Skeletal muscle tissue (tissue), 4 donors: ENCODE measurements around the gene NTRK3. TPM values are rescaled to one million over a fixed set of nuclear protein-coding genes. Genes with fewer than 3 reads are reported as not detected.

Source experiments
- H3K27ac ChIP-seq: one replicate; pipeline ENCODE4 v1.7.0; 2013; ENCODE audit warnings: mild to moderate bottlenecking, low read depth, low read length, inconsistent platforms
- H3K27me3 ChIP-seq, 3 donors: one replicate each; pipeline ENCODE4 v1.7.0; 2013; ENCODE audit warnings: low read length in 3 of 3; ENCODE audit not compliant: control insufficient read depth in 3 of 3, insufficient read depth in 3 of 3
- H3K36me3 ChIP-seq, 3 donors: one replicate each; pipeline ENCODE4 v1.7.0; 2013; ENCODE audit warnings: low read length in 3 of 3; ENCODE audit not compliant: control insufficient read depth in 3 of 3, insufficient read depth in 3 of 3
- H3K4me1 ChIP-seq, 3 donors: one replicate each; pipeline ENCODE4 v1.7.0; 2013; ENCODE audit warnings: low read length in 3 of 3, mild to moderate bottlenecking in 3 of 3; ENCODE audit not compliant: control insufficient read depth in 3 of 3, insufficient read depth in 3 of 3
- H3K4me3 ChIP-seq, 3 donors: one replicate each; pipeline ENCODE4 v1.7.0; 2013; ENCODE audit warnings: low read length in 3 of 3
- H3K9ac ChIP-seq, 3 donors: one replicate each; pipeline ENCODE4 v1.7.0; 2013; ENCODE audit warnings: low read length in 3 of 3, mild to moderate bottlenecking in 3 of 3, moderate library complexity in 2 of 3, low read depth in 1 of 3
- H3K9me3 ChIP-seq, 3 donors: one replicate each; pipeline ENCODE4 v1.7.0; 2013; ENCODE audit warnings: low read length in 3 of 3; ENCODE audit not compliant: control insufficient read depth in 3 of 3
- total RNA-seq: library from RNA; depleted of rRNA; stranded (reverse); fragments of >200 nt; gene quantifications from one replicate; pipeline ENCODE4 v1.2.3, GENCODE V29; 2014
- donor health status: Osteomylitis.

The NTRK3 gene
- total RNA-seq, 1 donor from 2014 or later, result 6.8 TPM

GRCh38 chr15:88121968-88122530 is 134.5 kb downstream of the NTRK3 start:
- Histone ChIP-seq H3K27me3 (peaks cover 0 to 3% (median 0%) of the 10 kb centered on the region in 3 donors), H3K4me3 (no peak overlapping the region), H3K27ac (no peak overlapping the region), H3K4me1 (peaks cover under 1 to 3% (median 1%) of the 10 kb centered on the region in 3 donors), H3K9me3 (no peaks in the 10 kb centered on the region), H3K9ac (no peak overlapping the region), H3K36me3 (no peaks in the 10 kb centered on the region)

GRCh38 chr15:88120026-88120425 is 136.5 kb downstream of the NTRK3 start:
- Histone ChIP-seq H3K27me3 (peaks cover 0 to 3% (median 0%) of the 10 kb centered on the region in 3 donors), H3K4me1 (peaks cover 0 to 3% (median 0%) of the 10 kb centered on the region in 3 donors), H3K9me3 (no peaks in the 10 kb centered on the region), H3K36me3 (no peaks in the 10 kb centered on the region), H3K9ac (no peak overlapping the region), H3K4me3 (no peak overlapping the region), H3K27ac (no peak overlapping the region)

GRCh38 chr15:88118741-88119140 is 137.8 kb downstream of the NTRK3 start:
- no peaks in the 10 kb centered on the region for H3K9me3 ChIP-seq
- H3K27ac ChIP-seq, result no peak overlapping the region
- H3K4me1 ChIP-seq, result peaks cover 0 to 3% (median 0%) of the 10 kb centered on the region in 3 donors

GRCh38 chr15:88118035-88118434 is 138.5 kb downstream of the NTRK3 start:
- no peaks in the 10 kb centered on the region for H3K36me3 ChIP-seq
- no peak overlapping the region for H3K4me3 ChIP-seq

More at GRCh38 chr15:88118741-88119140, 137.8 kb downstream of the NTRK3 start:
- Histone ChIP-seq H3K27me3 (peaks cover 0 to 3% (median 0%) of the 10 kb centered on the region in 3 donors), H3K9ac (no peak overlapping the region), H3K36me3 (no peaks in the 10 kb centered on the region), H3K4me3 (no peak overlapping the region)

GRCh38 chr15:88115486-88116152 is 140.9 kb downstream of the NTRK3 start:
- Histone ChIP-seq H3K27me3 (peaks cover 0 to 3% (median 0%) of the 10 kb centered on the region in 3 donors), H3K4me1 (peaks cover 0 to 3% (median 0%) of the 10 kb centered on the region in 3 donors), H3K36me3 (no peaks in the 10 kb centered on the region), H3K4me3 (no peak overlapping the region), H3K9me3 (no peaks in the 10 kb centered on the region), H3K27ac (no peak overlapping the region), H3K9ac (no peak overlapping the region)

More at GRCh38 chr15:88118035-88118434, 138.5 kb downstream of the NTRK3 start:
- Histone ChIP-seq H3K9ac (no peak overlapping the region), H3K9me3 (no peaks in the 10 kb centered on the region), H3K4me1 (peaks cover 0 to 3% (median 0%) of the 10 kb centered on the region in 3 donors), H3K27ac (no peak overlapping the region), H3K27me3 (peaks cover 0 to 3% (median 0%) of the 10 kb centered on the region in 3 donors)

GRCh38 chr15:88113613-88114308 is 142.8 kb downstream of the NTRK3 start:
- no peak overlapping the region for H3K4me3 ChIP-seq
- peaks cover 0 to 3% (median 0%) of the 10 kb centered on the region in 3 donors for H3K27me3 ChIP-seq
- no peak overlapping the region for H3K27ac ChIP-seq
- no peaks in the 10 kb centered on the region for H3K9me3 ChIP-seq
- peaks cover 0 to 3% (median 0%) of the 10 kb centered on the region in 3 donors for H3K4me1 ChIP-seq
- H3K36me3 ChIP-seq, result no peaks in the 10 kb centered on the region
- no peak overlapping the region for H3K9ac ChIP-seq

- no peak overlapping the region for H3K9ac ChIP-seq
- H3K4me3 ChIP-seq, result no peak overlapping the region
- no peaks in the 10 kb centered on the region for H3K4me1 ChIP-seq
- no peaks in the 10 kb centered on the region for H3K36me3 ChIP-seq
- H3K27ac ChIP-seq, result no peak overlapping the region
- H3K27me3 ChIP-seq, result no peaks in the 10 kb centered on the region
- no peaks in the 10 kb centered on the region for H3K9me3 ChIP-seq
Observed at GRCh38 chr15:88108991-88109390, 147.5 kb downstream of the NTRK3 start.

- Histone ChIP-seq H3K9ac (no peak overlapping the region), H3K4me3 (no peak overlapping the region), H3K27me3 (no peaks in the 10 kb centered on the region), H3K9me3 (no peaks in the 10 kb centered on the region), H3K4me1 (no peaks in the 10 kb centered on the region), H3K27ac (no peak overlapping the region), H3K36me3 (no peaks in the 10 kb centered on the region)
Observed at GRCh38 chr15:88108477-88108876, 148.1 kb downstream of the NTRK3 start.

- no peak overlapping the region for H3K9ac ChIP-seq
- H3K27ac ChIP-seq, result no peak overlapping the region
- H3K9me3 ChIP-seq, result no peaks in the 10 kb centered on the region
- no peaks in the 10 kb centered on the region for H3K4me1 ChIP-seq
- no peaks in the 10 kb centered on the region for H3K27me3 ChIP-seq
- H3K4me3 ChIP-seq, result no peak overlapping the region
- H3K36me3 ChIP-seq, result no peaks in the 10 kb centered on the region
Observed at GRCh38 chr15:88106074-88106473, 150.5 kb downstream of the NTRK3 start.

- Histone ChIP-seq H3K27me3 (no peaks in the 10 kb centered on the region), H3K27ac (no peak overlapping the region), H3K9ac (no peak overlapping the region), H3K36me3 (no peaks in the 10 kb centered on the region), H3K4me1 (no peaks in the 10 kb centered on the region), H3K9me3 (no peaks in the 10 kb centered on the region), H3K4me3 (no peak overlapping the region)
Observed at GRCh38 chr15:88104357-88104756, 152.2 kb downstream of the NTRK3 start.
